Measurements from ENCODE around the gene GFER.

GFER gene

GRCh38 chr16:1949507-1949906 lies 34.5 kb upstream of the GFER start:
- TF ChIP-seq CTCF (IDR thresholded peaks at IDR 0.05) = no peak

GRCh38 chr16:1950047-1950446 lies 33.9 kb upstream of the GFER start:
- TF ChIP-seq CTCF (IDR thresholded peaks at IDR 0.05) = no peak

DNA sequence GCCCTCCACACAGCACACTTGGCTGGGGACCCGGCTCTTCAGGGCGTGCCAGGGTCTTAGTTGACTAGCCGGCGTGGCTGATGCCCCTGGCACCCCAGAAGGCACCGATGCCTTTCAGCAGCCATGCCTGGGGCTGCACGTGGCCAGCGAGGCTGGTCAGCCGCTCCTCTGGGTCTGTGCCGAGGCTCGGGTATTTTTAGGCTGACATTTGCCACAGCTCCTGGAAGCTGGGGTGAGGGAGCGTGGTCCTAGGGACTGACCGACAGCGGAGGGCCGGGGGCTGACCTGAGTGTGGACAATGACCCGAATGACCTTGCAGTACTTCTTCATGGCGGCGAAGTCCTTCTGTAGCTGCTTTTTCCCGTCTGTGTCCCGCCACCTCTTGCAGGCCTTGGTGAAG lies 33.4 kb upstream of the GFER start:
- no peak for TF ChIP-seq CTCF (IDR thresholded peaks at IDR 0.05)

GRCh38 chr16:1953734-1954133 lies 30.3 kb upstream of the GFER start:
- no peak for TF ChIP-seq CTCF (IDR thresholded peaks at IDR 0.05)

DNA sequence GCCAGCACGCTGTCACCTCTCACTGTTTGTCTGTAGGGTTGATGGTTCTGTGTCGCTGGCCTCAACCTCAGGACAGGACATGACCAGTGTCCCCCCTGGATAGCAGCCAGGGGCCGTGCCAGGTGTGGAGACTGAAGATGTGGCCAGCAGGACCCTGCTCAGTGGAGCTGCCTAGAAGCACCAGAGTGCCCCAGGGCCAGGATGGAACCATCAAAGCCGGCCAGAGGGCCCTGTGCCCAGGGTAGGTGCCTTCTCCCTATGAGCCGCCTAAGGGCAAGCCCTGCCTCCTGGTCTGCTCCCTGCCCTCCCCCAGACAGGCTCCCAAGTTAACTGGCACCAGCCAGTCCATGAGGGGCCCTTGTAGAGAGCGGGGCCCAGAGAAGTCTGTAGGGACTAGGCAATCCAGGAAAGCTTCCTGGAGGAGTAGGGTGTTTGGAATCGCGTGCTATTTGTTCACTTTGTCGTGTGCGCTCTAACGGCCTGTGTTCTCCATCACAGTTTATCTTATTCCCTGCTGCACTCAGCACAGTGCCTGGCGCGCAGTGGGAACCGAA lies 25.2 kb upstream of the GFER start:
- no peak for TF ChIP-seq CTCF (IDR thresholded peaks at IDR 0.05)

DNA sequence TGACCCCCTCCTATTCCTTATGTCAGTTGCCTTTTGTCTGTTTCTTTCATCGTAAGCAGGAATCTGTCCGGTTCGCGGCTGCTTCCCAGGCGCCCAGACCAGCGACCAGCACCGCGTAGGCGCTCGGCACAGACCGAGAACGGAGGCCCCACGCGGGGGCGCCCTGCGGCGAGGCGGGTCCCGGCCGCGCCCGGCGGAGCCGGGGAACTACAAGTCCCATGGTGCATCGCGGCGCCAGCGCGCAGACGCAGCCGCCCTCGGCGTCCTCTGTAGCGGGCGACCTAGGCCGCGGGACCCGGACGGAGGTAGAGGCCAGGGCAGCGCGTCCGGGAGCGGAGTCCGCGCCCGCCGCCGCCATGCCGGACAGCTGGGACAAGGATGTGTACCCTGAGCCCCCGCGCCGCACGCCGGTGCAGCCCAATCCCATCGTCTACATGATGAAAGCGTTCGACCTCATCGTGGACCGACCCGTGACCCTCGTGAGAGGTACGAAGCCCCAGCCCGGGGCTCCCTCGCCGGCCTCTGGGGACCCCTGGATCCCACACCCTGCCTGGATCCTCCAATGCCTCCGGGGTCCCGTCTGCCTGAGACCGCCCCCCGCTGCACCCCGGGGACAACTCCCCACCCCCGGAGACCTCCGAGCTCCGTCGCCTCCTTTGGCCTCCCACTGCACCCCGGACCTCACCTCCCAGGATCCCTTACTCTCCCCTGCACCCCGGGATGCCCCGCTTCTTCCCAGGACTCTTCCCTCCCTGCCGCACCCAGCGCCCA lies 24.5 kb upstream of the GFER start, which contains the start of gene NDUFB10:
Gene NDUFB10 (plus strand): TSS at position 270 of the 771 bp plus-strand sequence. CDS start 87 bp downstream, at position 357.
- TF ChIP-seq CTCF (IDR thresholded peaks at IDR 0.05) = peak; percentile 90

DNA sequence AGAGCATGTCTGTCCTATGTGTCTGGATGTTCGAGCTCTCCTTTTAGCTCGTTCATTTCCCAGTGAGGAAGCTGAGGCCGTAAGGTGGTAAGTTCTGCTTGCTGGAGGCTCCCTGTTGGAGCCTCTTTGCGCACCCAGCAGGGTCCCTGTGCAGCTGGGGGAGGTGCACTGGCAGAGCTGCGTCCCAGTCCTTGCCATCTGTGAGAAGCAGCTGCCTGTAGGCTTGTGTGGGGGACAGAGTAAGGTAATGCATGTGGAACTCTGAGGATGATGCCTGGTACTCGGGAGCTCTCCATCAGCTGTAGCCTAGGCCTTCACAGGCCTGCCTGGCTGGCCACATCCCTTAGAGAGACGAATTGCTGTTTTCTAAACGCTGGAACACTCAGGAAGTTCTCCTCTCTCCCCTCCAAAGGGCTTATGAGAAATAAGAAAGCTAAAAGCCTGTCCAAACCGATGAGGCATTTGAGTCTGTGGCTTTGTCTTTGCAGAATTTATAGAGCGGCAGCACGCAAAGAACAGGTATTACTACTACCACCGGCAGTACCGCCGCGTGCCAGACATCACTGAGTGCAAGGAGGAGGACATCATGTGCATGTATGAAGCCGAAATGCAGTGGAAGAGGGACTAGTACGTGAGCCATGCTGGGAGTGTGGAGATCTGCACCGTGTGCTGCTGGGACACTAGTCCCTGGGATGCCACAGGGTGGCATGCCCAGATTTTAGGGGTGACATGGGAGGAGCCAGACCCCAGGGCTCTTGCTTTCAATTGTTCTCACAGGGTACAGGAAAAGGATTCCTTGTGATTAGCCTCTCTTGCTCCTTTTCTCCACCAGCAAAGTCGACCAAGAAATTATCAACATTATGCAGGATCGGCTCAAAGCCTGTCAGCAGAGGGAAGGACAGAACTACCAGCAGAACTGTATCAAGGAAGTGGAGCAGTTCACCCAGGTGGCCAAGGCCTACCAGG lies 23.0 kb upstream of the GFER start:
- TF ChIP-seq CTCF (IDR thresholded peaks at IDR 0.05) = no peak

All from LNCAP (cell line).